HK-2 (cell line): ENCODE results near the gene DCBLD1.

Source experiments
- DNase-seq: peaks from one replicate; pipeline ENCODE4 v3.0.0-alpha.2; 2018; ENCODE audit not compliant: unreplicated experiment

Gene DCBLD1

GRCh38 chr6:117530467-117531242, 48.2 kb downstream of the DCBLD1 start:
- no peak for DNase-seq

- no peak for DNase-seq
These were observed 48.9 kb downstream of the DCBLD1 start for GRCh38 chr6:117531346-117531745.

- DNase-seq: no peak
These were observed 49.6 kb downstream of the DCBLD1 start for GRCh38 chr6:117531809-117532725.

- no peak for DNase-seq
These were observed 51.3 kb downstream of the DCBLD1 start for GRCh38 chr6:117533775-117534174.

- no peak for DNase-seq
These were observed 52.5 kb downstream of the DCBLD1 start for GRCh38 chr6:117534974-117535373.

GRCh38 chr6:117536317-117536716, 53.8 kb downstream of the DCBLD1 start:
- no peak for DNase-seq

GRCh38 chr6:117538615-117539014, 56.1 kb downstream of the DCBLD1 start:
- DNase-seq: no peak

GRCh38 chr6:117540670-117541069, 58.2 kb downstream of the DCBLD1 start:
- no peak for DNase-seq

- no peak for DNase-seq
These were observed 60.0 kb downstream of the DCBLD1 start for GRCh38 chr6:117542493-117542892.

GRCh38 chr6:117544716-117545115, 62.2 kb downstream of the DCBLD1 start:
- DNase-seq: no peak

GRCh38 chr6:117545161-117545595, 62.7 kb downstream of the DCBLD1 start:
- no peak for DNase-seq

- DNase-seq: no peak
These were observed 64.2 kb downstream of the DCBLD1 start for GRCh38 chr6:117546674-117547073.

- no peak for DNase-seq
These were observed 65.5 kb downstream of the DCBLD1 start for GRCh38 chr6:117547688-117548621.

GRCh38 chr6:117548797-117549301, 66.4 kb downstream of the DCBLD1 start:
- no peak for DNase-seq

GRCh38 chr6:117549611-117550010, 67.1 kb downstream of the DCBLD1 start:
- DNase-seq: no peak

- DNase-seq: no peak
These were observed 67.7 kb downstream of the DCBLD1 start for GRCh38 chr6:117550078-117550600.

GRCh38 chr6:117550618-117551242, 68.3 kb downstream of the DCBLD1 start:
- no peak for DNase-seq

GRCh38 chr6:117552618-117553017, 70.1 kb downstream of the DCBLD1 start:
- DNase-seq: no peak

GRCh38 chr6:117553142-117553541, 70.7 kb downstream of the DCBLD1 start:
- no peak for DNase-seq

- DNase-seq: no peak
These were observed 72.9 kb downstream of the DCBLD1 start for GRCh38 chr6:117555262-117555849.
